HEK293 (cell line): ENCODE data around the gene SLC6A1.
"Not testable (repeated sequence)": the region's sequence is repeated elsewhere in the genome, so short reads cannot be mapped to it uniquely, and the experiment has no call there.

Experiments
- CTCF ChIA-PET: fragments of 350-600 bp; formaldehyde crosslinking; extraction: SDS; loops from one replicate; lab custom pipeline; 2021; ENCODE audit warnings: antibody characterized with exemption; lab: Yijun Ruan, JAX
- POLR2A ChIA-PET: fragments of 300-600 bp; formaldehyde crosslinking; extraction: SDS; loops from one replicate; lab custom pipeline; 2020; ENCODE audit warnings: antibody characterized with exemption, inconsistent platforms; lab: Yijun Ruan, JAX
- H3K27ac ChIP-seq: fragments of 200-500 bp; sonication (Bioruptor generic); 2 replicates; pipeline ENCODE4 v1.5.1; 2014; ENCODE audit warnings: low read depth, low read length, control low read depth, inconsistent platforms; ENCODE audit errors: extremely low read depth
- H3K36me3 ChIP-seq, 2 experiments: fragments of 200-500 bp in 1 of 2; sonication (Bioruptor generic) in 1 of 2; 1 replicate in 1 of 2; 2 replicates in 1 of 2; pipeline ENCODE4 v1.5.1; 2014 to 2017; ENCODE audit warnings: inconsistent platforms in 2 of 2, low read length in 2 of 2; ENCODE audit not compliant: control insufficient read depth in 2 of 2, insufficient read depth in 1 of 2
- H3K4me1 ChIP-seq: fragments of 200-500 bp; sonication (Bioruptor generic); 2 replicates; pipeline ENCODE4 v1.5.1; 2014; ENCODE audit warnings: mild to moderate bottlenecking, low read length, inconsistent platforms; ENCODE audit not compliant: control insufficient read depth, insufficient read depth
- H3K4me3 ChIP-seq: 2 replicates; pipeline ENCODE4 v1.5.1; 2011; ENCODE audit warnings: low read depth, mild to moderate bottlenecking, control low read depth, low read length, moderate library complexity
- H3K9me3 ChIP-seq: fragments of 200-500 bp; sonication (Bioruptor generic); 2 replicates; pipeline ENCODE4 v1.5.1; 2014; ENCODE audit warnings: low read depth, low read length, inconsistent platforms; ENCODE audit not compliant: control insufficient read depth, insufficient read depth
- AEBP2 ChIP-seq: fragments of 450-650 bp; formaldehyde crosslinking; IDR thresholded peaks from 2 replicates; pipeline ENCODE4 v1.5.1; 2016; ENCODE audit warnings: missing biosample characterization, missing genetic modification characterization, borderline replicate concordance
- KLF17 ChIP-seq: fragments of 450-650 bp; formaldehyde crosslinking; IDR thresholded peaks from 2 replicates; pipeline ENCODE4 v1.5.1; 2016; ENCODE audit warnings: missing biosample characterization, missing genetic modification characterization
- KLF7 ChIP-seq: fragments of 450-650 bp; formaldehyde crosslinking; IDR thresholded peaks from 2 replicates; pipeline ENCODE4 v1.5.1; 2016; ENCODE audit warnings: missing biosample characterization, missing genetic modification characterization, borderline replicate concordance
- PRDM6 ChIP-seq: fragments of 450-650 bp; formaldehyde crosslinking; IDR thresholded peaks from 2 replicates; pipeline ENCODE4 v1.5.1; 2017; ENCODE audit warnings: missing biosample characterization, missing genetic modification characterization
- ZBTB8A ChIP-seq: fragments of 450-650 bp; formaldehyde crosslinking; IDR thresholded peaks from 2 replicates; pipeline ENCODE4 v1.5.1; 2016; ENCODE audit warnings: missing biosample characterization, missing genetic modification characterization
- ZIC2 ChIP-seq: fragments of 450-650 bp; formaldehyde crosslinking; IDR thresholded peaks from 2 replicates; pipeline ENCODE4 v1.5.1; 2016; ENCODE audit warnings: missing biosample characterization, missing genetic modification characterization
- ZNF114 ChIP-seq: fragments of 450-650 bp; formaldehyde crosslinking; IDR thresholded peaks from 2 replicates; pipeline ENCODE4 v1.5.0; 2017; ENCODE audit warnings: missing biosample characterization, missing genetic modification characterization
- ZNF169 ChIP-seq: fragments of 450-650 bp; formaldehyde crosslinking; IDR thresholded peaks from 2 replicates; pipeline ENCODE4 v1.5.1; 2016; ENCODE audit warnings: missing biosample characterization, missing genetic modification characterization
- ZNF202 ChIP-seq: fragments of 450-650 bp; formaldehyde crosslinking; IDR thresholded peaks from 2 replicates; pipeline ENCODE4 v1.5.1; 2016; ENCODE audit warnings: missing biosample characterization, missing genetic modification characterization, borderline replicate concordance
- ZNF23 ChIP-seq: fragments of 450-650 bp; formaldehyde crosslinking; IDR thresholded peaks from 2 replicates; pipeline ENCODE4 v1.5.1; 2016; ENCODE audit warnings: missing biosample characterization, missing genetic modification characterization, borderline replicate concordance
- ZNF280D ChIP-seq: fragments of 450-650 bp; formaldehyde crosslinking; IDR thresholded peaks from 2 replicates; pipeline ENCODE4 v1.5.1; 2016; ENCODE audit warnings: missing biosample characterization, missing genetic modification characterization
- ZNF394 ChIP-seq: fragments of 450-650 bp; formaldehyde crosslinking; IDR thresholded peaks from 2 replicates; pipeline ENCODE4 v1.5.1; 2016; ENCODE audit warnings: missing biosample characterization, missing genetic modification characterization, mild to moderate bottlenecking, moderate library complexity, borderline replicate concordance
- ZNF658 ChIP-seq: fragments of 450-650 bp; formaldehyde crosslinking; IDR thresholded peaks from 2 replicates; pipeline ENCODE4; 2016; ENCODE audit warnings: missing biosample characterization, missing genetic modification characterization
- ZNF660 ChIP-seq: fragments of 450-650 bp; IDR thresholded peaks from 2 replicates; pipeline ENCODE4 v1.5.1; 2018; ENCODE audit warnings: missing biosample characterization, mild to moderate bottlenecking, missing genetic modification characterization
- ZNF76 ChIP-seq: fragments of 450-650 bp; formaldehyde crosslinking; IDR thresholded peaks from 2 replicates; pipeline ENCODE4; 2016; ENCODE audit warnings: low read depth, missing biosample characterization, missing genetic modification characterization, borderline replicate concordance
- ZSCAN18 ChIP-seq: fragments of 450-650 bp; formaldehyde crosslinking; IDR thresholded peaks from 2 replicates; pipeline ENCODE4 v1.5.1; 2016; ENCODE audit warnings: missing biosample characterization, missing genetic modification characterization

SLC6A1 gene

GRCh38 chr3:11060500-11061251 lies 68.1 kb downstream of the SLC6A1 start (continued):
- TF ChIP-seq ZNF76 (tag by site-specific recombination) (no peak), KLF17 (tag by site-specific recombination) (0 out of 2 replicates have a peak, but pooled peaks have one; percentile 42), ZSCAN18 (tag by site-specific recombination) (no peak), ZIC2 (tag by site-specific recombination) (0 out of 2 replicates have a peak, but pooled peaks have one; percentile 14), ZNF169 (tag by site-specific recombination) (no peak), AEBP2 (no peak), KLF7 (tag by site-specific recombination) (no peak), ZBTB8A (tag by site-specific recombination) (peak; percentile 52; the same call in 1 of the 2 replicates), PRDM6 (tag by site-specific recombination) (no peak), ZNF658 (tag by site-specific recombination) (no peak)
- TF ChIP-seq, all 188 proteins: peak for 10

GRCh38 chr3:11061268-11061871 lies 68.8 kb downstream of the SLC6A1 start:
- H3K9me3 ChIP-seq, H3K4me1 ChIP-seq, H3K4me3 ChIP-seq, H3K27ac ChIP-seq, H3K36me3 ChIP-seq: not testable (repeated sequence)
- ChIA-PET POLR2A (interaction anchor here (0.7 kb wide), 1 partner anchor 9 kb away, joined by 3 read pairs; no protein-coding TSS in a partner anchor), CTCF (interaction anchor here (0.6 to 5.8 kb wide), 34 partner anchors 9 to 589 kb away, joined by 3 to 142 read pairs (median 6); partner anchors contain the start of gene HRH1)

GRCh38 chr3:11062704-11063103 lies 70.2 kb downstream of the SLC6A1 start:
- H3K4me3 ChIP-seq, result no peak overlapping the region
- H3K36me3 ChIP-seq, result no peaks in the 10 kb centered on the region
- H3K4me1 ChIP-seq, result no peaks in the 10 kb centered on the region
- CTCF ChIA-PET, result interaction anchor here (1.3 to 5.8 kb wide), 6 partner anchors 10 to 303 kb away, joined by 3 to 142 read pairs (median 46); no protein-coding TSS in a partner anchor
- TF ChIP-seq ZNF660 (tag by site-specific recombination), result no peak
- no peak for TF ChIP-seq ZNF114 (tag by site-specific recombination)
- TF ChIP-seq ZNF280D (tag by site-specific recombination), result no peak
- no peak for TF ChIP-seq ZNF202
- no peak for TF ChIP-seq ZNF394
- TF ChIP-seq ZNF23 (tag by site-specific recombination), result no peak
- H3K9me3 ChIP-seq, result no peaks in the 10 kb centered on the region
- no peak overlapping the region for H3K27ac ChIP-seq
- POLR2A ChIA-PET, result no interaction called here
